Endothelial cell of umbilical vein (primary cell): Measurements from ENCODE around the gene PXYLP1.
"Not testable (repeated sequence)": the region's sequence is repeated elsewhere in the genome, so short reads cannot be mapped to it uniquely, and the experiment has no call there.

ENCODE experiments used
- CTCF ChIP-seq, 2 donors: IDR thresholded peaks; 1 replicate in 1 of 2; 2 replicates in 1 of 2; pipeline ENCODE4 v1.5.1; 2011; ENCODE audit warnings: low read length in 2 of 2, mild to moderate bottlenecking in 2 of 2, moderate library complexity in 2 of 2, control low read depth in 1 of 2, inconsistent platforms in 1 of 2, low read depth in 1 of 2; ENCODE audit not compliant: insufficient read depth in 1 of 2; ENCODE audit errors: extremely low read depth in 1 of 2
- EZH2 ChIP-seq: IDR thresholded peaks from 2 replicates; pipeline ENCODE4 v1.6.1; 2012; ENCODE audit warnings: borderline replicate concordance, low read depth, mild to moderate bottlenecking, moderate library complexity, low read length, inconsistent platforms; ENCODE audit not compliant: severe bottlenecking
- FOS ChIP-seq: IDR thresholded peaks from 2 replicates; pipeline ENCODE4 v1.6.1; 2011; ENCODE audit warnings: mild to moderate bottlenecking, low read length, moderate library complexity, borderline replicate concordance; ENCODE audit not compliant: insufficient read depth
- JUN ChIP-seq: IDR thresholded peaks from 2 replicates; pipeline ENCODE4 v1.6.1; 2011; ENCODE audit warnings: borderline replicate concordance, low read depth; ENCODE audit not compliant: insufficient read length, insufficient read depth
- MAX ChIP-seq: IDR thresholded peaks from 2 replicates; pipeline ENCODE4 v1.6.1; 2011; ENCODE audit not compliant: insufficient read depth, insufficient read length
- MYC ChIP-seq: IDR thresholded peaks from one replicate; pipeline ENCODE4 v1.6.1; 2011; ENCODE audit warnings: mild to moderate bottlenecking, low read depth, low read length
- POLR2A ChIP-seq: IDR thresholded peaks from 2 replicates; pipeline ENCODE4 v1.6.1; 2012; ENCODE audit warnings: low read depth, mild to moderate bottlenecking, control low read depth, low read length
- POLR2AphosphoS5 ChIP-seq: IDR thresholded peaks from 2 replicates; pipeline ENCODE4 v1.6.1; 2012; ENCODE audit warnings: low read depth, mild to moderate bottlenecking, control low read depth, low read length, moderate library complexity; ENCODE audit not compliant: insufficient read depth

GRCh38 chr3:141314415-141314814, 82.8 kb downstream of the PXYLP1 start:
- not testable (repeated sequence) for TF ChIP-seq CTCF (IDR thresholded peaks at IDR 0.05; ENCODE audit: extremely low read depth in 1 of 2, insufficient read depth in 1 of 2, low read depth in 1 of 2, low read length in 2 of 2); POLR2A; MYC; MAX; EZH2; POLR2AphosphoS5; JUN; FOS
